Measurements from ENCODE around the gene IFRD1.
"Not testable (repeated sequence)": the region's sequence is repeated elsewhere in the genome, so short reads cannot be mapped to it uniquely, and the experiment has no call there.

The IFRD1 gene

GRCh38 chr7:112492186-112492585 lies 41.9 kb downstream of the IFRD1 start:
- no peak for DNase-seq

- no peak for DNase-seq
These were observed 44.4 kb downstream of the IFRD1 start for GRCh38 chr7:112494656-112495055.

GRCh38 chr7:112495156-112495788 lies 45.0 kb downstream of the IFRD1 start:
- no peak for DNase-seq

- DNase-seq: peak; percentile 9 to 19
These were observed 45.7 kb downstream of the IFRD1 start for GRCh38 chr7:112495810-112496462.

- no peak for DNase-seq
These were observed 47.2 kb downstream of the IFRD1 start for GRCh38 chr7:112497481-112497880.

GRCh38 chr7:112500619-112501018 lies 50.4 kb downstream of the IFRD1 start:
- no peak for DNase-seq

- DNase-seq: no peak
These were observed 51.7 kb downstream of the IFRD1 start for GRCh38 chr7:112501801-112502503.

GRCh38 chr7:112502700-112503099 lies 52.4 kb downstream of the IFRD1 start:
- DNase-seq: no peak

- no peak for DNase-seq
These were observed 53.2 kb downstream of the IFRD1 start for GRCh38 chr7:112503361-112503972.

GRCh38 chr7:112504093-112504695 lies 53.9 kb downstream of the IFRD1 start:
- DNase-seq: no peak

- DNase-seq: no peak
These were observed 55.2 kb downstream of the IFRD1 start for GRCh38 chr7:112505495-112505894.

GRCh38 chr7:112508404-112508803 lies 58.1 kb downstream of the IFRD1 start:
- DNase-seq: no peak

GRCh38 chr7:112509402-112509801 lies 59.1 kb downstream of the IFRD1 start:
- DNase-seq: no peak

- peak in 1 of 2 donors; percentile 5 for DNase-seq
These were observed 59.9 kb downstream of the IFRD1 start for GRCh38 chr7:112510001-112510742.

GRCh38 chr7:112510743-112511110 lies 60.5 kb downstream of the IFRD1 start:
- DNase-seq: no peak

GRCh38 chr7:112511451-112512202 lies 61.4 kb downstream of the IFRD1 start:
- DNase-seq: no peak

GRCh38 chr7:112512451-112513210 lies 62.4 kb downstream of the IFRD1 start:
- no peak for DNase-seq

GRCh38 chr7:112515989-112516388 lies 65.7 kb downstream of the IFRD1 start:
- DNase-seq: no peak

GRCh38 chr7:112516418-112516817 lies 66.2 kb downstream of the IFRD1 start:
- DNase-seq: not testable (repeated sequence)

- DNase-seq: no peak
These were observed 67.2 kb downstream of the IFRD1 start for GRCh38 chr7:112517487-112517886.

GRCh38 chr7:112520787-112521186 lies 70.5 kb downstream of the IFRD1 start:
- DNase-seq: no peak

All from stimulated activated CD4-positive, alpha-beta T cell treated with anti-CD3 and anti-CD28 coated beads, Interleukin-2, amount 100 ng/mL, for 48 hours (primary cell).